ENCODE data around the gene CAST.

- TF ChIP-seq, protein P1, sequence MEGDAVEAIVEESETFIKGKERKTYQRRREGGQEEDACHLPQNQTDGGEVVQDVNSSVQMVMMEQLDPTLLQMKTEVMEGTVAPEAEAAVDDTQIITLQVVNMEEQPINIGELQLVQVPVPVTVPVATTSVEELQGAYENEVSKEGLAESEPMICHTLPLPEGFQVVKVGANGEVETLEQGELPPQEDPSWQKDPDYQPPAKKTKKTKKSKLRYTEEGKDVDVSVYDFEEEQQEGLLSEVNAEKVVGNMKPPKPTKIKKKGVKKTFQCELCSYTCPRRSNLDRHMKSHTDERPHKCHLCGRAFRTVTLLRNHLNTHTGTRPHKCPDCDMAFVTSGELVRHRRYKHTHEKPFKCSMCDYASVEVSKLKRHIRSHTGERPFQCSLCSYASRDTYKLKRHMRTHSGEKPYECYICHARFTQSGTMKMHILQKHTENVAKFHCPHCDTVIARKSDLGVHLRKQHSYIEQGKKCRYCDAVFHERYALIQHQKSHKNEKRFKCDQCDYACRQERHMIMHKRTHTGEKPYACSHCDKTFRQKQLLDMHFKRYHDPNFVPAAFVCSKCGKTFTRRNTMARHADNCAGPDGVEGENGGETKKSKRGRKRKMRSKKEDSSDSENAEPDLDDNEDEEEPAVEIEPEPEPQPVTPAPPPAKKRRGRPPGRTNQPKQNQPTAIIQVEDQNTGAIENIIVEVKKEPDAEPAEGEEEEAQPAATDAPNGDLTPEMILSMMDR (IDR thresholded peaks at IDR 0.05), result no peak
- TF ChIP-seq POLR2A (IDR thresholded peaks at IDR 0.05), result no peak
These were observed 118.5 kb downstream of the CAST start for GRCh38 chr5:96780626-96781025.

Measured in adrenal gland (tissue), 5 donors.